Heart left ventricle (tissue), 16 donors: Measurements from ENCODE around the gene ARL13A. TPM values are rescaled to one million over a fixed set of nuclear protein-coding genes. Genes with fewer than 3 reads are reported as not detected.
A peak's percentile ranks its signal among the peaks of the same experiment; 100 is the strongest.

Source experiments
- ATAC-seq, 4 donors: fragments of 200-7000 bp; cut with Tn5 transposase; one replicate each; pipeline ENCODE4 v1.9.1; 2020 to 2022; ENCODE audit warnings: moderate library complexity in 4 of 4, mild to moderate bottlenecking in 3 of 4, moderate number of reproducible peaks in 1 of 4
- DNase-seq, 5 donors: peaks; one replicate each; pipeline ENCODE4 v3.0.0-alpha.2; 2020
- H3K27ac ChIP-seq, 12 donors: fragments of 200-600 bp; sonication (generic) in 4 of 12; one replicate each; pipeline versions ENCODE4 v1.5.0 to v1.8.0; 2016 to 2022; ENCODE audit warnings: mild to moderate bottlenecking in 2 of 12
- H3K27me3 ChIP-seq, 9 donors: fragments of 200-600 bp; sonication (generic) in 2 of 9; one replicate each; pipeline versions ENCODE4 v1.5.1 to v1.8.0; 2016 to 2022; ENCODE audit warnings: mild to moderate bottlenecking in 3 of 9
- H3K36me3 ChIP-seq, 9 donors: fragments of 200-600 bp; sonication (generic) in 2 of 9; one replicate each; pipeline versions ENCODE4 v1.5.0 to v1.8.0; 2018 to 2022; ENCODE audit warnings: mild to moderate bottlenecking in 2 of 9
- H3K4me1 ChIP-seq, 12 donors: fragments of 200-600 bp; sonication (generic) in 4 of 12; one replicate each; pipeline versions ENCODE4 v1.5.0 to v1.8.0; 2016 to 2022; ENCODE audit warnings: mild to moderate bottlenecking in 3 of 12
- H3K4me3 ChIP-seq, 12 donors: fragments of 200-600 bp; sonication (generic) in 4 of 12; one replicate each; pipeline versions ENCODE4 v1.5.0 to v1.8.0; 2017 to 2022; ENCODE audit warnings: mild to moderate bottlenecking in 9 of 12, moderate library complexity in 4 of 12
- H3K9me3 ChIP-seq, 12 donors: fragments of 200-600 bp; sonication (generic) in 4 of 12; one replicate each; pipeline versions ENCODE4 v1.5.0 to v1.8.0; 2016 to 2022; ENCODE audit warnings: mild to moderate bottlenecking in 1 of 12
- POLR2A ChIP-seq, 2 donors: fragments of 450-650 bp; IDR thresholded peaks; one replicate each; pipeline ENCODE4 v1.6.1; 2017; ENCODE audit warnings: antibody characterized with exemption in 2 of 2, mild to moderate bottlenecking in 2 of 2, moderate library complexity in 2 of 2
- WGBS, 4 donors: extraction: QIAGEN DNeasy Blood & Tissue Kit in 2 of 4; methylation state at CpG; one replicate each; pipeline versions ENCODE4 v1.1.5 to v1.1.7; 2013 to 2018; 5-methylcytosine and 5-hydroxymethylcytosine counted together
- intact Hi-C, 10 donors: fragments of 100-400 bp; cut with DNase I; formaldehyde crosslinking; loops; one replicate each; pipeline versions ENCODE4 v1.11.1 to v1.14.2; 2022
- polyA plus RNA-seq, 2 donors: library from polyadenylated mRNA; stranded (reverse); fragments of 200-250 nt; gene quantifications; one replicate each; pipeline ENCODE4 v1.2.3, GENCODE V29; 2013
- total RNA-seq, 9 donors: library from RNA; depleted of rRNA in 2 of 9; stranded (reverse); fragments of >200 nt in 2 of 9; fragmentation: NEBNext Ultra II Directional in 3 of 9; extraction: Animal tissue kit (Norgen Biotek cat#: 25700) in 3 of 9; gene quantifications; one replicate each; pipeline versions ENCODE4 v1.1.0 to v1.2.4, GENCODE V29; 2016 to 2023
- TF ChIP-seq, protein P1 (sequence below), 12 donors: fragments of 200-600 bp; sonication (generic) in 4 of 12; IDR thresholded peaks; one replicate each; pipeline versions ENCODE4 v1.5.0 to v1.8.0; 2018 to 2022; ENCODE audit warnings: antibody characterized with exemption in 12 of 12, mild to moderate bottlenecking in 5 of 12
- donor health status: ischemic (EF 13 %, LVEDD 7.1; RV severe dilation, severe dysfunction).
- donor health status: healthy with polysubstance abuse.
- donor health status: DM: no; HTN: yes; CAD: no.
- donor health status: DM: no; HTN: no; CAD: no.
- donor health status: ischemic (EF 25% LVEDD 6.9; RV normal size, moderate dysfunction).
- donor health status: ischemic (EF 25% LVEDD 5.7; RV mildly dilated, moderate dysfunction).
- donor health status: healthy.
- donor health status: DM: yes; HTN: yes; CAD: no.
- donor health status: ischemic (EF 35%, LVEDD 5.7; RV mildly dilated, moderate dysfunction).
- donor health status: nonischemic (EF 11% LVEDD 7.7; RV severe dilation, severe dysfunction).
- donor health status: DM: yes; HTN: yes; CAD: no.
- donor health status: PGD.
- donor health status: ischemic (EF 29% LVEDD 5.4; RV normal size, mild dysfunction).
- donor health status: nonischemic (EF 23%, LVEDD 6.1; RV moderate dilation, normal function).

The ARL13A gene
- total and polyA plus RNA-seq, 11 donors = not detected

GRCh38 chrX:100984818-100985217 is 15.3 kb downstream of the ARL13A start:
- ATAC-seq = no peak
- intact Hi-C loops = no loop called here
- no peaks in the 10 kb centered on the region for H3K9me3 ChIP-seq
- no peak for DNase-seq
- no peak overlapping the region for H3K4me3 ChIP-seq
- H3K27ac ChIP-seq = no peak overlapping the region
- H3K36me3 ChIP-seq = no peaks in the 10 kb centered on the region
- TF ChIP-seq POLR2A (IDR thresholded peaks at IDR 0.05) = no peak
- TF ChIP-seq, protein P1, sequence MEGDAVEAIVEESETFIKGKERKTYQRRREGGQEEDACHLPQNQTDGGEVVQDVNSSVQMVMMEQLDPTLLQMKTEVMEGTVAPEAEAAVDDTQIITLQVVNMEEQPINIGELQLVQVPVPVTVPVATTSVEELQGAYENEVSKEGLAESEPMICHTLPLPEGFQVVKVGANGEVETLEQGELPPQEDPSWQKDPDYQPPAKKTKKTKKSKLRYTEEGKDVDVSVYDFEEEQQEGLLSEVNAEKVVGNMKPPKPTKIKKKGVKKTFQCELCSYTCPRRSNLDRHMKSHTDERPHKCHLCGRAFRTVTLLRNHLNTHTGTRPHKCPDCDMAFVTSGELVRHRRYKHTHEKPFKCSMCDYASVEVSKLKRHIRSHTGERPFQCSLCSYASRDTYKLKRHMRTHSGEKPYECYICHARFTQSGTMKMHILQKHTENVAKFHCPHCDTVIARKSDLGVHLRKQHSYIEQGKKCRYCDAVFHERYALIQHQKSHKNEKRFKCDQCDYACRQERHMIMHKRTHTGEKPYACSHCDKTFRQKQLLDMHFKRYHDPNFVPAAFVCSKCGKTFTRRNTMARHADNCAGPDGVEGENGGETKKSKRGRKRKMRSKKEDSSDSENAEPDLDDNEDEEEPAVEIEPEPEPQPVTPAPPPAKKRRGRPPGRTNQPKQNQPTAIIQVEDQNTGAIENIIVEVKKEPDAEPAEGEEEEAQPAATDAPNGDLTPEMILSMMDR (IDR thresholded peaks at IDR 0.05) = no peak
- no peaks in the 10 kb centered on the region for H3K27me3 ChIP-seq
- no peaks in the 10 kb centered on the region for H3K4me1 ChIP-seq

DNA sequence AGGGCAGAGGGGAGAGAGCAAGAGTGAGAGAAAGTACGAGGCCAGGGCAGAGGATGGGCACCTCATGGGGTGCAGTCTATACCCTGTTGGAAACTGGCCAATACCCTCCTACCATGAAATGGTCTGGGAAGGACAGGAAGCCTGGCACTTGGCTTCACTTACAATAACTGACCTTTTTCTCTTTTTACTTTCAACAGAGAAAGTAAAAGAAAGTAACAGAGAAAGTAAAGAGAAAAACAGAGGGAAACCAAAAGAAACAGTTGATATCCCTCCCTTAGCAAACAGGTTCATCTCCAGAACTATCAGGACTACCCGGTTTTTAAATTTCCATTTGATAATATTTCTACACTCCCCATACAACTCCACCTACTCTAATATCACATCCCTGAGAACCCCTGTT is 20.6 kb downstream of the ARL13A start:
- TF ChIP-seq, protein P1 (IDR thresholded peaks at IDR 0.05) = no peak
- no peak for TF ChIP-seq POLR2A (IDR thresholded peaks at IDR 0.05)
- 63 to 81% (median 74%) methylated on average over 2 of the region's 2 CpGs for WGBS, 4 donors

DNA sequence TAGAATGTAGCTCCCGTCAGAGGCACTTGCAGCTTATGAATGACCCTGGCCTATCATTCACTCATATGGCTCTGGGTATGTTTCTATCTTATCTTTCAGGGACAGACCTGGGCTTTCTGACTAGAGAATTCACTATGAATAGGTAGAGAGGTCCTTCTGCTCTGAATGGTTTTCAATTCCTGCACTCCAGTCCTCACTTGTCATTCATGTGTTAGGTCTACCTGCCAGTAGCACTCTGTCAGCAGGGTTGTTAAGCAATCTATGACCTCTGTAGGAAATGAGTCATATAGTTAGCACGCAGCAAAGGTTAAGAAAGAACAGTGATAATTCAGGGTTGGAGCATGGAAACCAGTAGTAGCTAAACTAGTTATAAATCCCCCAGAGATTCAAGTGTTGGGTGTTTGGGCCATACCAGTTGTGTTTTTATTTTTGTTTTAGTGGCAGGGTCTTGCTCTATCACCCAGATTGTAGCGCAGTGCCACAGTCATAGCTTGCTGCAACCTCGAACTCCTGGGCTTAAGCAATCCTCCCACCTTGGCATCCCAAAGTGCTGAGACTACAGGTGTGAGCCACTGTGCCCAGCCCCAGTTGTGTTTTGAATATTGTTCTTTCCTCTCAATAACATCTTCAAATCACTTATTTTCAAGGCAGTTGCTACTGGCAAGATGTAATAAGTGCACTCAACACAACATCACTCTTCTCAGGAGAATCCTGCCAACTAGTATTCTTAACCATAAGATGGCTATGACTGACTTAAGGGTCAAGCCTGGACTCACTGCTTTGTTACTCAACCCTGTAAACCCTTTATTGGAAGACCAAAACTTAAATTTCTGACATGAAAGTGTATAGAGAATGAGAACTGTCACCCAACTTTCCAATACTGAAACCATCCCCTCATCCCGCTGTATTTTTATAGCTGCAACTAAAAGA is 25.1 kb downstream of the ARL13A start:
- intact Hi-C loops = no loop called here
- no peak for DNase-seq
- no peaks in the 10 kb centered on the region for H3K36me3 ChIP-seq
- no peak overlapping the region for H3K27ac ChIP-seq
- no peaks in the 10 kb centered on the region for H3K9me3 ChIP-seq
- no peak for TF ChIP-seq POLR2A (IDR thresholded peaks at IDR 0.05)
- TF ChIP-seq, protein P1 (IDR thresholded peaks at IDR 0.05) = no peak
- no peak overlapping the region for H3K4me3 ChIP-seq
- no peaks in the 10 kb centered on the region for H3K4me1 ChIP-seq
- 69 to 77% (median 73%) methylated on average over 5 of the region's 5 CpGs for WGBS, 4 donors
- peak in 2 of 4 donors; percentile 75 to 82 for ATAC-seq
- H3K27me3 ChIP-seq = no peaks in the 10 kb centered on the region

More for the DNA sequence above, 20.6 kb downstream of the ARL13A start:
- H3K4me3 ChIP-seq = no peak overlapping the region
- ATAC-seq (no peak), DNase-seq (no peak)
- H3K9me3 ChIP-seq = no peaks in the 10 kb centered on the region
- no peak overlapping the region for H3K27ac ChIP-seq
- no peaks in the 10 kb centered on the region for H3K4me1 ChIP-seq
- intact Hi-C loops = no loop called here
- H3K27me3 ChIP-seq = no peaks in the 10 kb centered on the region
- H3K36me3 ChIP-seq = no peaks in the 10 kb centered on the region

DNA sequence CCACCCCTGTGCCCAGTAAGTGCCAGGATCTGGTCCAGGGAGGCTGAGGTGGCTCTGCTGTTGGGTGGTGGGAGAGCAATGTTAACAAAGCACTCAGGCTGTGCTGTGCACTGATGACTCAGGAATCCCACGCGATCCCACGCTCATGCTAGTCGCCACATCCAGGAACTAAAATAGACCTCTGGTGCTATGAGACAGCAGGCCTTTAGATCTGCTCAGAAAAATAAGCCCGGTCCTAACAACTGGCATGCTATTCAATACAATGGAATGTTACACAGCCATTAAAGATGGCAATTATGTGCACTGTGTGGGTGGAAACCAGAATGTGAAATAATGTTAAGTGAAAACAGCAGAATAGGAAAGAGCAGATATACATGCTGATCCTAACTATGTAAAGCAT is 26.0 kb downstream of the ARL13A start:
- DNase-seq (no peak), ATAC-seq (no peak)
- H3K4me1 ChIP-seq = no peaks in the 10 kb centered on the region
- no peaks in the 10 kb centered on the region for H3K9me3 ChIP-seq
- no peak overlapping the region for H3K4me3 ChIP-seq
- WGBS, 4 donors = 77 to 88% (median 82%) methylated on average over 5 of the region's 5 CpGs
- H3K27me3 ChIP-seq = no peaks in the 10 kb centered on the region
- intact Hi-C loops = no loop called here
- H3K36me3 ChIP-seq = no peaks in the 10 kb centered on the region
- no peak overlapping the region for H3K27ac ChIP-seq
- no peak for TF ChIP-seq POLR2A (IDR thresholded peaks at IDR 0.05)
- TF ChIP-seq, protein P1 (IDR thresholded peaks at IDR 0.05) = no peak
